Right ventricle myocardium superior (tissue), 1 donor: ENCODE data around the gene LGI2. TPM values are rescaled to one million over a fixed set of nuclear protein-coding genes. Genes with fewer than 3 reads are reported as not detected.
"Not testable (repeated sequence)": the region's sequence is repeated elsewhere in the genome, so short reads cannot be mapped to it uniquely, and the experiment has no call there.

Experiments used
- ATAC-seq: fragments of 200-7000 bp; cut with Tn5 transposase; one replicate; pipeline ENCODE4 v1.9.1; 2020; ENCODE audit warnings: mild to moderate bottlenecking; ENCODE audit not compliant: poor library complexity
- DNase-seq: peaks from one replicate; pipeline ENCODE4 v3.0.0-alpha.2; 2020
- intact Hi-C: fragments of 100-400 bp; cut with DNase I; formaldehyde crosslinking; loops from one replicate; pipeline ENCODE4 v1.11.2; 2022
- long read RNA-seq: library from polyadenylated mRNA; unstranded; transcript quantifications from one replicate; pipeline ENCODE4 v2.0.0, GENCODE V29; 2021
- total RNA-seq: library from RNA; stranded (reverse); fragmentation: NEBNext Ultra II Directional; extraction: Animal tissue kit (Norgen Biotek cat#: 25700); gene quantifications from one replicate; pipeline ENCODE4 v1.2.1, GENCODE V29; 2021
- donor health status: DM: no; HTN: yes; CAD: no; lungs with severe emphysema.

LGI2 gene, protein sequence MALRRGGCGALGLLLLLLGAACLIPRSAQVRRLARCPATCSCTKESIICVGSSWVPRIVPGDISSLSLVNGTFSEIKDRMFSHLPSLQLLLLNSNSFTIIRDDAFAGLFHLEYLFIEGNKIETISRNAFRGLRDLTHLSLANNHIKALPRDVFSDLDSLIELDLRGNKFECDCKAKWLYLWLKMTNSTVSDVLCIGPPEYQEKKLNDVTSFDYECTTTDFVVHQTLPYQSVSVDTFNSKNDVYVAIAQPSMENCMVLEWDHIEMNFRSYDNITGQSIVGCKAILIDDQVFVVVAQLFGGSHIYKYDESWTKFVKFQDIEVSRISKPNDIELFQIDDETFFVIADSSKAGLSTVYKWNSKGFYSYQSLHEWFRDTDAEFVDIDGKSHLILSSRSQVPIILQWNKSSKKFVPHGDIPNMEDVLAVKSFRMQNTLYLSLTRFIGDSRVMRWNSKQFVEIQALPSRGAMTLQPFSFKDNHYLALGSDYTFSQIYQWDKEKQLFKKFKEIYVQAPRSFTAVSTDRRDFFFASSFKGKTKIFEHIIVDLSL
- 2.3 TPM for total RNA-seq
- long read RNA-seq, full-length matches to known transcripts: 4 of 4 reads
- long read RNA-seq, partial matches to known transcripts: 0 of 4 reads
- long read RNA-seq, other reads (novel, unspliced or antisense): 0 of 4 reads

DNA sequence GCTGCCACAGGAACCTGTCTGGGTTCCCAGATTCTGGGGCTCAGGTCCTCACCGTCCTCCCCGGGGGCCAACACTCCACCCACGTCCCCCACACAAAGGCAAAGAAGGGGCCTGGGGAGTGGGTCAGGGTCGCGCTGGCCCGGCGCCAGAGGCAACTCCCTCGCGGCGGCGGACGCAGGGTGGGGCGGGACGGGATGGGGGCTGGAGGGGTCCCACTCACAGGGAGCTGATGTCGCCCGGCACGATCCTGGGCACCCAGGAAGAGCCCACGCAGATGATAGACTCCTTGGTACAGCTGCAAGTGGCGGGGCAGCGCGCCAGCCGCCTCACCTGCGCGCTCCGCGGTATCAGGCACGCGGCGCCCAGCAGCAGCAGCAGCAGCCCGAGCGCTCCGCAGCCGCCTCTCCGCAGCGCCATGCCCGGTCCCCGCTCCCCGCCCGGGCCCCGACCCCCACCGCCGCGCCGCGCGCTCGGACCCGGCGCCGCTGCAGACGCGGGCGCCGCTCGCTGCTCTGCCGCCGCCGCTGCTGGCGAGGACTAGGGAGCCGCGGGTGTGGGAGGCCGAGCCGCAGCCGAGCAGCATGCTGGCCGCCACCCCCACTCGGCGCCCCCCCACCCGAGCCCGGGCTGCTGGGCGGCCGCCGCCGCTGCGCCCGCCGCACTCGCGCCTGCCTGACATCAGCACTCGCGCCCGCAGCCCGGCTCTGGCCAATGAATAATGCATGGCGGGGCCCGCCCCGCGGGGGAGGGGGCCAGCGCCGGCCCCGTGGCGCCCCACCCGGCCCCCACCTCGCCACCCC, at the start of gene LGI2:
TSS of gene LGI2 (minus strand) at position 670 of the 800 bp plus-strand sequence. CDS start at position 417, 253 bp downstream.
- DNase-seq (peak; percentile 68), ATAC-seq (peak; percentile 83)
- intact Hi-C loops: loop anchor here (2.0 kb wide), 1 partner anchor 114 kb away; no protein-coding TSS in a partner anchor

DNA sequence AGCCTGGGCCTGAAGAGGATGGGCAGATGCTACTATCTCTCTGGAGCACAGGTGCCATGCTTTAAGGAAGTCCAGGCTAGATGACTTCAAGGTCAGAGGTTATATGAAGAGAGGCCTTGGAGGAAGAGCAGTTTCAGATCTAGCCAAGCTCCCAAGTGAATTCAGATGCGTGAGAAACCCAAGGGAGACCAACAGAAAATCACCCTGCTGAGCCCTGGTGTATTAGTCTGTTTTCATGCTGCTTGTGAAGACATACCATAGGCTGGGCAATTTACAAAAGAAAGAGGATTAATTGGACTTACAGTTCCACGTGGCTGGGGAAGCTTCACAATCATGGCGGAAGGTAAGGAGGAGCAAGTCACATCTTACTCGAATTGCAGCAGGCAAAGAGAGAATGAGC, 47.8 kb upstream of the LGI2 start:
- ATAC-seq (no peak), DNase-seq (no peak)
- intact Hi-C loops: no loop called here

DNA sequence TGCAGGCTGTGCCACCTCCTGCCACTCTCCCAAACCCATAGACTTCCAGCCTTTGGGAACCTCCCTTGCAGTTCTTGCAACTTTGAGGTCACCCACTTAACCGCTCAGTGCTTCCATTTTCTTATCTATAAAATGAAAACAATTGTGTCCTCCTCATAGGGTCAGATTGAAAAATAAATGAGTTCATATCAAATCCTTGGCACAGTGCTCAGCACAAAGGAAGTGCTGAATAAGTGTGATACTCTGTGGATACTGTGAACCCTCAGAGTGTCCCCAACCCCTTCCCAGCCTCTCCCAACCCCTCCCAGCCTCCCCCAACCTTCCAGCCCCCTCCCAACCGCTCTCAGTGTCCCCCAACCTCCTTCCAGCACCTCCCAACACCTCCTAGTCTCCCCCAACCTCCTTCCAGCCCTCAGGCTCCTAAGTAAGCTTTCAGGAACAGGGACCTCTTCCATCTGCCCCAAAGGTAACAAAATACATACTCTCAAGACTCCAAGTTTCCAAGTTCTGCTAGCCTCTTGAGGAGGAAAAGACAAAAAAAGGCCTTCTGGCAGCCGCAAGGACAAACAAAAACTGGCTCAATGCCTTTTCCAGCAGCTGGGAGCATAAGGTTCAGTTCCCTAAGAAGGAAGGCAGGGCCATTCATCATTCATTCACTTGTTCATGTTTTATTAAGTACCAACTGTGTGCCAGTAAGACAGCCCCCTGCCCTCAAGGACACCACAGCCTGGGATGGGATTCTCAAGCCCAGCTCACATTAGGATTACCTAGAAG, 46.1 kb upstream of the LGI2 start:
- ATAC-seq: peak; percentile 49
- intact Hi-C loops: no loop called here
- DNase-seq: no peak

DNA sequence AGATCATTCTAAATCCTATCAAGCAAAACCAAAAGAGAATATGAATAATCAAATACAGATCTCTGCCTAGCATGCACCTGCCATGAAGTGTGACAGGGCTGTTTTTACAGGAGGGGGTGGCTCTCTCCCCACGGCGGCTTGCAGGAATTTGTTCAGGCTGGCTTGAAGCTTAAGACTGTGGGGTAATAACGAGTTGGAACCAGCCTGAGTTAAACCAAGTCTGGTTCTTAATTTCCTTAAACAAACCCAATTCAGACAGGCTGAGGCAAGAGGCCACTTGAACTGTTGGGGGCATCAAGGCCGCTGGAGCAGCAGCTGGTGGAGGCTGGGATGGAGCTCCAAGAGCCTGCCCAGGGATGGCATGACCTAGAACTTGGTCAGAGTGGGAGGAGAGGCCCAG, 45.1 kb upstream of the LGI2 start:
- intact Hi-C loops: no loop called here
- DNase-seq: no peak
- no peak for ATAC-seq

DNA sequence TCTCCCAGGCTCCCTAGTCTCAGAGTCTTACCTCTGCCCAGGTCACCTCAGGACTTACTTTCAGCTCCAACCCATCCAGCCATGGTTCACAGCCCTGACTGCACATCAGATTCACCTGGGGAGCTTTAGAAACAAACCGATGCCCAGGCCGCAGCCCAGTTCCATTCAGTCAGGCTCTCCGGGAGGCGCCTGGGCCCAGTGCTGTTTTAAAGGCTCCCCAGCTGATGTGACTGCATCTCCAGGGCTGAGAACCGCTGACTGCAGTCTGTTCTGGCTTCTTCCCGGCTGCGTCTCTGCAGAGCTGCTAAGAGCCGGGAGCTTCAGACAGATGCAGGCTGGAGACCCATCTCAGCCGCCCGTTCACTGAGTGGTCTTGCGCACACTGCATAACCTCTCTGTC, 44.4 kb upstream of the LGI2 start:
- DNase-seq (no peak), ATAC-seq (no peak)
- intact Hi-C loops: no loop called here

DNA sequence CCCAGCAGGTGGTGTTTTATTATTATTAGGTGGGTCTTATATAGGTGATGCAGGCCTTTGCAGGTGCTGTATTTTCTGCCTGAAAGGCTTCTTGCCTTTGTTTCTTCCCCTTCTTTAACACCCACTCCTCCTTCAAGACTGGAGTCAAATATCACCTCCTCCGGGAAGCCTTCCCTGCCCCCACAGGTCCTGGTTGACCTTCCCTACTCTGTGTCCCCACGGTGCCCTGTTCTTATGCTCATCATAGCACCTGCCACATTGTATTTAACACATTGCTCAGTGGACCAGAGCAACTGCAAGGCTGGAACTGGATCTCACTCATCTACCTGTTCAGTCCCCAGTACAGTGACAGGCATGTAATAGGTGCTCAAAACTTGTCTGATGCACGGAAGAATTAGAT, 39.8 kb upstream of the LGI2 start:
- intact Hi-C loops: no loop called here
- ATAC-seq: no peak

DNA sequence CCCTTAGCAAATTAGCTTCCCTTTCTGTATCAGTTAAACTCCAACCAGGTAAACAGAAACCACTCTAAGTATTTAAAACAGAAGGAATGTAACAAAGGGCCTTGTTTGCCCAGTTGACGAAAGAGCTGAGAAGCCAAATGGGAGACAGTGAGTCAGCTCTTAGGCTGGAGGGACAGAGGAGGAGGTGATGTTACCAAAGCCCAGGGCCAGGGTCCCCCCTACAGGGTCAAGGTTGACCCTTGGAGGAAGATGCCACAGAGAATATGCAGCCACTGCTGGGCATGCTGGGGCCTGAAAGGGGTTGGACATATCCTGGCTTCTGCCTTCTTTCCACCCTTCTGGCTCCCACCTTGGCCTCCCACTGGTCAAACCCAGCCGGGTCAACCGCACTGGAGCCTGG, 38.3 kb upstream of the LGI2 start:
- DNase-seq (no peak), ATAC-seq (no peak)
- intact Hi-C loops: no loop called here

More for the DNA sequence above, 39.8 kb upstream of the LGI2 start:
- no peak for DNase-seq

DNA sequence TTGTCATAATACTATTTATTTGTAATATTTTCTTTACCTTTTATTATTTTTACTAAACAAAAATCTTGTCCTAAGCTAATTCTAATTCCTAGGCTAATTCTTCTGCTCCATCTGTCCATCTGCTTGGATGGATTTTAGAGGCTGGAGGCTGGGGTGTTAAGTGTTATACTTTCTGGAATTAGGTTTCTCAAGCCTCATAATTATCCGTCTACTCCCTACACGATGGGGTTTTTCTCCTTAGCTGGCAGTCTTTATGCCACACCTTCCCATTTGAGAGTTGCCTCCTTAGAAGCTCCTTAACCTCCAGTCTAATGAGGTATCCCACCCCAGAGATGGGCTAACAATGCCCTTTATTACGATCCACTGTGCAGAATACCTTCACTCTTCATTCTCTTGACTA, 37.6 kb upstream of the LGI2 start:
- intact Hi-C loops: no loop called here
- ATAC-seq (no peak), DNase-seq (no peak)

DNA sequence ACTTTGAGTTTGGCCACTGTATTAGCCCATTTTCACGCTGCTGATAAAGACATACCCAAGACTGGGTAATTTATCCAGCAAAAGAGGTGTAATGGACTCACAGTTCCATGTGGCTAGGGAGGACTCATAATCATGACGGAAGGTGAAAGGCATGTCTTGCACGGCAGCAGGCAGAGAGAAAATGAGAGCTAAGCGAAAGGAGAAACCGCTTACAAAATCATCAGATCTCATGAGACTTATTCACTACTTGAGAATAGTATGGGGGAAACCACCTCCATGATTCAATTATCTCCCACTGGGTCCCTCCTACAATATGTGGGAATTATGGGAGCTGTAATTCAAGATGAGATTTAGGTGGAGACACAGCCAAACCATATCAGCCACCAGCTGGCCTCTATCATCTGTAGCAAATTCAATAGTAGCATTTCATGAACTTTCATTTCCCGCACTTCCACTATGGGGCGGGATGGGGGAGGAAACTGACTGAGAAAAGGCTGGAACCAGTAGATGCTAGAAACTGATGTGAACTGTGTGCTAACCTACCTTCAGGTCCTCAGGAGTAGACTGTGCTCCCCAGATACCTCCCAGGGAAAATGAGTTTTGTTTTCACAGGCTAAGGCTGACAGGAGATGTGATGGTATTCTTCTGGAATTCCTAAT, 35.3 kb upstream of the LGI2 start:
- ATAC-seq (peak; percentile 38), DNase-seq (no peak)
- intact Hi-C loops: no loop called here

DNA sequence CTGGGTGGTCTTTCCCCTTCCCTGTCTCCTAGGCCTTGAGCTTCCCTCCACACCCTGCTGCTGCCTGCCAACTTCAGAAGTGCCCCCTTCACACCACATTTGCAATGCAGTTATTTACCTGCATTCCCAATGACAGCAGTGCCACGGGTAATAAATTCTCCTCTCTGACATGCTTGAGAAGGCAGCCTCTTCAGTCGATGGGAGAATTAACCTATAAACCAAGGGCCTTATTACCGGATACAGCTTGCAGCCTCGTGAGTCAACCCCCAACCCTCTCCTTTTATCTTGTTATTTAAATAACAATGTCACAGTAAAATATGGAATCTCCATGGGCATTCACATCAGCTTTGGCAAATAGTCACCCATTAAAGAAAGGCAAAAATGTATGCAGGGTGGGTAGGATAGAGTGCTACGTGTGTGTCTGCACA, 34.7 kb upstream of the LGI2 start:
- DNase-seq (no peak), ATAC-seq (no peak)
- intact Hi-C loops: no loop called here

DNA sequence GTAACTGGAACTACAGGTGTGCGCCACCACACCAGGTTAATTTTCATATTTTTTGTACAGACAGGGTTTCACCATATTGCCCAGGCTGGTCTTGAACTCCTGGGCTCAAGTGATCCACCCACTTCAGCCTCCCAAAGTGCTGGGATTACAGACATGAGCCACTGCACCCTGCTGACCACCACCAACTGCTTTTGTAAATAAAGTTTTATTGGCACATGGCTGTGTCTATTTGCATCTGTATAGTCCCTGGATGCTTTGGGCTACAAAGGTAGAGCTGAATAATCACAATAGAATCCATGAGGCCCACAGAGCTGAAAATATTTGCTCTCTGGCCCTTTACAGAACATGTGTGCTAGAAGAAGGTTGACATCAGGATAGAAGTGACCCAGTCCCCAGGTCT, 33.7 kb upstream of the LGI2 start:
- ATAC-seq, intact Hi-C loops, DNase-seq: not testable (repeated sequence)

DNA sequence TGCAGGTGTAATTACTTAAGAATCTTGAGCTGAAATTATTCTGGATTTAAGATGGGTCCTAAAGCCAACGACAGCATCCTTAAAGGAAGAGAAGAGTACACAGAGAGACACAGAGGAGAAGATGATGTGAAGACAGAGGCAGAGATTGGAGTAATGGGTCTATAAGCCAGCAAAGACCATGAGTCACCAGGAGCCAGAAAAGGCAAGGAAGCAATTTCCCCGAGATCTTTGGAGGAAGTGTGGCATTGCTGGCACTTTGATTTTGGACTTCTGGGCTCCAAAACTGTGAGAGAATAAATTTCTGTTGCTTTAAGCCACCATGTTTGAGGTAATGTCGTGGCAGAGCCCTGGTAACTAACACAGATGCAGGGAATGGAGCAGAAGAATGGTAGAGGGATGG, 32.4 kb upstream of the LGI2 start:
- intact Hi-C loops: no loop called here
- DNase-seq (no peak), ATAC-seq (no peak)

DNA sequence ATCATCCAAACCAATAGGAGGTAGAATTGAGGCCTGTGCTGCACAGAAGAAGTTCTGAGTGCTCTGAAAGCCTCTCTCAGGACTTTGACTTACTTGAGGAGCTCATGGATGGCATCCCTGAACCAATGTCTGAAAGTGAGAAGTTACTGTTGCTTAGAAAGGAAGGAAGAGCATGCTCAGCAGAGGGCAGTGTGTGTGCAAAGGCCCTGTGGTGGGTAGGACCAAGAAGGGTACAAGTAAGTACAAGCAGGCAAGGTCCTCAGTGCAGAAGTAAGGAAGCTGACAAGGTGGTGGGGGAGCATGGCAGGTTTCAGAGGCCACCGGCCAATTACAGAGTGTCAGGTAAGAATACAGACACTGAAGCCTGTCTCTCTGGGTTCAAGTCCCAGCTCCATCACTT, 31.4 kb upstream of the LGI2 start:
- DNase-seq: no peak
- intact Hi-C loops: no loop called here
- ATAC-seq: no peak

DNA sequence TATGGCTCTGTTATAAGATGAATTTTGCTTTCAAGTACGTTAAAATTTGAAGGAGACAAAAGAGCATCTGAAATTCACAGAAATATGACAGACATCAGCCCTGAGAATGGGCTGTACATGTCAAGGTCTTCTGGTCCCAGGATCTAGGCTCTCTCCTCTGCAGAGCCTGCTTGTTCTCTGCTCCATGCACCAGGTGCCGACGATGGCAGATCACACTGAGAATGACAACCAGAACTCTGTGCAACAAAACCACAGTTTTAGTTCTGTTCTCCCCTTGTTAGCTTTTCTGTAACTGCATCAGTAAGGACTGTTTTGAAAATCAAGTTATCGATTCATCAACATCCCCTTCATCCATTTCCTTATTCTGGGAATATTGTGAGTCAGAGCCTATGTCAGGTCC, 30.9 kb upstream of the LGI2 start:
- no peak for DNase-seq
- intact Hi-C loops: no loop called here
- ATAC-seq: no peak

DNA sequence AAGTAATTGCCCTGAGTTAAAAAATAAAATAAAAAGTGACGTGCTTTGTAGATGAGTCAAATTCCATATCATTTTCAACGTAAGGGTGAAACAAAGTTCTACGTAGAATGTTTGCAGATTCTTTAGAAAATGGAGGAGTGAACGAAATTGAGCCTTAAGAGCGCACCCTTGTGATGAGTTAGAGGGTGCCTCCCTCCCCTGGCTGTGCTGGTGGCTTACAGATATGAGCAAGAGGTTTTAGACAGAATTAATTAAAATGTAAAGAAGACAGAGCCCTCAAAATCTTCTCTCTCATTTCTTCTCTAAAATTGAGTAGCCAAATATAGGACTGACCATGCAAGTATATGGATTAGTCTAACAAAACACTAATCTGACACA, 30.2 kb upstream of the LGI2 start:
- no peak for ATAC-seq
- intact Hi-C loops: no loop called here
- DNase-seq: no peak

DNA sequence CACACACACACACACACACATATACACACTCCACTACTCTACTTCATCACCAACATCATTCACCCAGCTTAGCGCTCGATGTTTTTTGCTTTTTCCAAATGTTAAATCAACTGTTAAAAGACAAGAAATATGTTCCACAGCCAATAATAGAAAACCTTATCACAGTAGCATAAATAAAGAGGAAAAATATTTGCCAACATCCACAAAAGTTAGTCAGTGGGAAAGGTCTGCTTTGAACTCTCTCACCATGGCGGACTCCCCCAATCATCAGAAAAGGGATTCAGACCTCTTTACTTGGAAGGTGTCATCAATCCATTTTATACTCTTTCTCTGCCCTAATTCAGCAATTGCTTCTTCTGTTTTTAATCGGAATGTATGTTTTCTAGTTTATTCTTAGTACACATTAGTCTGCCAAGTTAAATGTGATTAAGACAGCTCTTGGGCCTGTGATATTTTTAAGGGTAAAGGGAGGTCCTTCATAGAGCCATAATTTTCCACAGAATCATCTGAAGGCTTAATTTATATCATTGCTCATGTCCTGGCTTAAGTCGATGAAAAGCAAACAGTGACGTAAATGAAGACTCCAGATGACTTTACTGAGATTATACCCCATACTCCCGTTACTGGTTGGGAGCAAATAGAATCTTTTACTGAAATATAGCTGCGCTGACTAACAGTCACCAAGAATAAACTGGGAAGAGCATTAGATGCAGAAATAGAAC, 29.7 kb upstream of the LGI2 start:
- intact Hi-C loops: no loop called here
- ATAC-seq (peak; percentile 41), DNase-seq (no peak)

DNA sequence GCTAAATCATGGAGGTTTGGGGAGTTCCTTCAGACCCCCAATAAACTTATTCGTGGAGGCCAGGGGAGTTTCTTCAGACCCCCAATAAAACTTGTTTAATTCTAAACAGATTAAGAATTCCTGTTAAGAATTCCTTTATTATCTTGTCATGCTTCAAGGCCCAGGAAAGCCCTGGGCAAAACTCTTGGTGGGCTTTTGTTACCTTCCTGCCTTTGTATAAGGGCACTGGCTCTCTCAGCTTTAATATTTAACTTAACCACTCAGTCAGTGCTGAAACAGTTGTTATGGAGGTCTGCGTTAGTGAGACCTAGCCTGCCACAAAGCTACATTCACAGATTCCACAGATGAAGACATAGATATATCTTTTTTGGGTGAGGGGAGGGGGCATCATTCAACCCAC, 29.0 kb upstream of the LGI2 start:
- DNase-seq (no peak), ATAC-seq (no peak)
- intact Hi-C loops: no loop called here

DNA sequence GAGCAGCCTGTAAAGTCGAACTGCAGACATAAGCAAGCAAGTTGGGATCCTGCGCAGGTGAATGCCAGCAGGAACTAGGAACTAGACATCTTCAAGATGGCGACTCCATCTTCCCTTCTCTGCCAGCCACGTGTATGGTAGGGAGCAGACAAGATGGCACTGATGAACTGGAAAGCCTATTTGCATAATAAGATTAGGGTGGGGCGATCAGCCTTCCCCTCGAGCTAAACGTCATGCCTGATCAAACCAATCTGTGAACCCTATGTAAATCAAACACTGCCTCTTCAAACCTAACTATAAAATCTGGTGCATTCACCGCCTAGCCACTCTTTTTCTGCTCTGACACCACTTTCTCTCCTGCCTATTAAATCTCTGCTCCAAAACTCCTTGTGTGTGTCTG, 28.1 kb upstream of the LGI2 start:
- DNase-seq: no peak
- intact Hi-C loops: no loop called here
- no peak for ATAC-seq
